K562 (cell line): ENCODE data around the gene GCDH. TPM values are rescaled to one million over a fixed set of nuclear protein-coding genes. Genes with fewer than 3 reads are reported as not detected.
"Not testable (repeated sequence)": the region's sequence is repeated elsewhere in the genome, so short reads cannot be mapped to it uniquely, and the experiment has no call there.

ENCODE experiments used
- BCOR ChIP-seq: fragments of 450-650 bp; IDR thresholded peaks from 2 replicates; pipeline ENCODE4 v1.6.1; 2016
- BRD9 ChIP-seq: fragments of 450-650 bp; IDR thresholded peaks from 2 replicates; pipeline ENCODE4 v1.6.1; 2018; ENCODE audit warnings: low read depth; ENCODE audit not compliant: partially characterized antibody
- CBFA2T3 ChIP-seq: fragments of 450-650 bp; IDR thresholded peaks from 2 replicates; pipeline ENCODE4 v1.6.1; 2017
- CC2D1A ChIP-seq: fragments of 450-650 bp; IDR thresholded peaks from 2 replicates; pipeline ENCODE4 v1.6.1; 2017; ENCODE audit warnings: mild to moderate bottlenecking
- CSDE1 ChIP-seq, 2 experiments: fragments of 450-650 bp; IDR thresholded peaks; 2 replicates each; pipeline ENCODE4 v1.6.1; 2016; ENCODE audit warnings: mild to moderate bottlenecking in 1 of 2
- EP400 ChIP-seq: fragments of 450-650 bp; IDR thresholded peaks from 2 replicates; pipeline ENCODE4 v1.6.1; 2017; ENCODE audit warnings: antibody characterized with exemption, mild to moderate bottlenecking, moderate library complexity
- ETV5 ChIP-seq: sonication (generic); formaldehyde crosslinking; IDR thresholded peaks from 2 replicates; pipeline ENCODE4 v1.4.0; 2020; ENCODE audit warnings: low read depth, mild to moderate bottlenecking, missing genetic modification reagents
- GABPB2 ChIP-seq: fragments of 250-450 bp; sonication (Bioruptor Pico); conservative IDR thresholded peaks from 2 replicates; pipeline ENCODE4 v1.5.1; 2021; ENCODE audit warnings: mild to moderate bottlenecking
- HBP1 ChIP-seq: fragments of 450-650 bp; formaldehyde crosslinking; IDR thresholded peaks from 2 replicates; pipeline ENCODE4 v1.4.0; 2022; ENCODE audit warnings: missing genetic modification characterization
- HDAC1 ChIP-seq, 2 experiments: fragments of 450-650 bp; IDR thresholded peaks; 2 replicates each; pipeline ENCODE4 v1.6.1; 2016 to 2017; ENCODE audit warnings: inconsistent platforms in 1 of 2, mild to moderate bottlenecking in 1 of 2, moderate library complexity in 1 of 2
- HDAC2 ChIP-seq: fragments of 450-650 bp; IDR thresholded peaks from 2 replicates; pipeline ENCODE4 v1.6.1; 2016; ENCODE audit warnings: mild to moderate bottlenecking
- LARP7 ChIP-seq: fragments of 450-650 bp; IDR thresholded peaks from 2 replicates; pipeline ENCODE4 v1.6.1; 2016
- MCM7 ChIP-seq, 2 experiments: fragments of 450-650 bp; IDR thresholded peaks; 2 replicates each; pipeline ENCODE4 v1.6.1; 2016 to 2018
- MEF2D ChIP-seq: conservative IDR thresholded peaks from 2 replicates; pipeline ENCODE4 v1.6.1; 2016; ENCODE audit warnings: low read depth, missing genetic modification characterization, missing compliant biosample characterization
- MIER1 ChIP-seq: fragments of 450-650 bp; IDR thresholded peaks from 2 replicates; pipeline ENCODE4 v1.6.1; 2016; ENCODE audit warnings: antibody characterized with exemption, mild to moderate bottlenecking, low read depth
- NBN ChIP-seq: fragments of 450-650 bp; IDR thresholded peaks from 2 replicates; pipeline ENCODE4 v1.6.1; 2016; ENCODE audit warnings: low read depth, mild to moderate bottlenecking
- NFATC3 ChIP-seq: fragments of 450-650 bp; IDR thresholded peaks from 2 replicates; pipeline ENCODE4 v1.6.1; 2017; ENCODE audit warnings: mild to moderate bottlenecking
- NFIC ChIP-seq: fragments of 450-650 bp; IDR thresholded peaks from 2 replicates; pipeline ENCODE4 v1.6.1; 2017; ENCODE audit warnings: mild to moderate bottlenecking, inconsistent platforms
- PHB2 ChIP-seq: fragments of 450-650 bp; IDR thresholded peaks from 2 replicates; pipeline ENCODE4 v1.6.1; 2017; ENCODE audit warnings: low read depth
- POLR2B ChIP-seq: fragments of 450-650 bp; IDR thresholded peaks from 2 replicates; pipeline ENCODE4 v1.6.1; 2018; ENCODE audit warnings: low read depth; ENCODE audit not compliant: partially characterized antibody
- RAD21 ChIP-seq, 2 experiments: fragments of 250-450 bp in 1 of 2; fragments of 450-650 bp in 1 of 2; sonication (Bioruptor Pico) in 1 of 2; formaldehyde crosslinking in 1 of 2; IDR thresholded peaks in 1 of 2; conservative IDR thresholded peaks in 1 of 2; 2 replicates each; pipeline versions ENCODE4 v1.4.0 to v1.8.0; 2020 to 2022; ENCODE audit warnings: mild to moderate bottlenecking in 2 of 2, moderate library complexity in 1 of 2
- ZBTB2 ChIP-seq: fragments of 450-650 bp; IDR thresholded peaks from 2 replicates; pipeline ENCODE4 v1.6.1; 2016; ENCODE audit warnings: antibody characterized with exemption
- polyA plus RNA-seq, 8 experiments: library from polyadenylated mRNA; depleted of rRNA in 4 of 8; stranded (reverse) in 5 of 8; unstranded in 3 of 8; fragments of >200 nt; fragmentation: Nextera tagmentation in 2 of 8; fragmentation: Illumina TruSeq in 1 of 8; extraction: Ambion mirVana in 2 of 8; extraction: Trizol in 1 of 8; gene quantifications; 2 replicates each; pipeline versions ENCODE4 v1.2.1 to v1.2.3, GENCODE V29; 2011 to 2014; ENCODE audit warnings: inconsistent platforms in 1 of 8, missing spikeins in 1 of 8
- total RNA-seq, 7 experiments: library from RNA; depleted of rRNA in 6 of 7; stranded (reverse); fragments of >200 nt in 6 of 7; fragmentation: Illumina TruSeq in 2 of 7; extraction: Trizol in 2 of 7; gene quantifications; 2 replicates each; pipeline versions ENCODE4 v1.2.1 to v1.2.3, GENCODE V29; 2011 to 2021; ENCODE audit warnings: low replicate concordance in 1 of 7
- TF ChIP-seq, protein P1 (sequence below), 2 experiments: fragments of 450-650 bp; IDR thresholded peaks; 2 replicates each; pipeline ENCODE4 v1.6.1; 2016
- TF ChIP-seq, protein P2 (sequence below), 2 experiments: IDR thresholded peaks in 1 of 2; conservative IDR thresholded peaks in 1 of 2; 2 replicates each; pipeline ENCODE4 v1.6.1; 2016; ENCODE audit warnings: low read depth in 2 of 2, mild to moderate bottlenecking in 1 of 2, missing compliant biosample characterization in 1 of 2, missing genetic modification characterization in 1 of 2, moderate library complexity in 1 of 2

Gene GCDH
- total and polyA plus RNA-seq, 9 of the 15 experiments (the other 6 are each of a cell fraction or from before 2014, with no cell fraction given), result 2.9 to 50.8 (median 19.1) TPM

GRCh38 chr19:12890299-12890786, 617 bp upstream of the GCDH start (continued):
- 0 out of 2 replicates have a peak, but pooled peaks have one; percentile 49 for TF ChIP-seq MEF2D
- peak; percentile 81 for TF ChIP-seq NBN
- TF ChIP-seq CBFA2T3, result 0 out of 2 replicates have a peak, but pooled peaks have one; percentile 35
- peak in 1 of 2 experiments; percentile 15; a peak in 3 of 4 replicates for TF ChIP-seq RAD21 (CRISPR knock-in tag; conservative IDR thresholded peaks at IDR 0.05 in 1 of 2, IDR thresholded peaks at IDR 0.05 in 1 of 2)
- peak; percentile 7; the same call in 1 of the 2 replicates for TF ChIP-seq ETV5 (CRISPR knock-in tag)
- TF ChIP-seq LARP7, result peak; percentile 98
- TF ChIP-seq HDAC2, result peak; percentile 8
- peak; percentile 59; the same call in 1 of the 2 replicates for TF ChIP-seq CC2D1A
- TF ChIP-seq HDAC1 (IDR thresholded peaks at IDR 0.05), result peak in 1 of 2 experiments; percentile 98; a peak in 3 of 4 replicates
- peak; percentile 77 for TF ChIP-seq EP400
- TF ChIP-seq, protein P1, sequence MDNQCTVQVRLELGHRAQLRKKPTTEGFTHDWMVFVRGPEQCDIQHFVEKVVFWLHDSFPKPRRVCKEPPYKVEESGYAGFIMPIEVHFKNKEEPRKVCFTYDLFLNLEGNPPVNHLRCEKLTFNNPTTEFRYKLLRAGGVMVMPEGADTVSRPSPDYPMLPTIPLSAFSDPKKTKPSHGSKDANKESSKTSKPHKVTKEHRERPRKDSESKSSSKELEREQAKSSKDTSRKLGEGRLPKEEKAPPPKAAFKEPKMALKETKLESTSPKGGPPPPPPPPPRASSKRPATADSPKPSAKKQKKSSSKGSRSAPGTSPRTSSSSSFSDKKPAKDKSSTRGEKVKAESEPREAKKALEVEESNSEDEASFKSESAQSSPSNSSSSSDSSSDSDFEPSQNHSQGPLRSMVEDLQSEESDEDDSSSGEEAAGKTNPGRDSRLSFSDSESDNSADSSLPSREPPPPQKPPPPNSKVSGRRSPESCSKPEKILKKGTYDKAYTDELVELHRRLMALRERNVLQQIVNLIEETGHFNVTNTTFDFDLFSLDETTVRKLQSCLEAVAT (IDR thresholded peaks at IDR 0.05), result peak; percentile 88 to 95
- peak; percentile 81 for TF ChIP-seq BCOR
- peak; percentile 70; the same call in 1 of the 2 replicates for TF ChIP-seq ZBTB2
- TF ChIP-seq NFIC, result peak; percentile 14; the same call in 1 of the 2 replicates
- TF ChIP-seq HBP1 (CRISPR knock-in tag), result peak; percentile 93
- TF ChIP-seq NFATC3, result peak; percentile 68; the same call in 1 of the 2 replicates
- peak in 1 of 2 experiments; percentile 68; a peak in 1 of 4 replicates for TF ChIP-seq MCM7 (IDR thresholded peaks at IDR 0.05)
- TF ChIP-seq POLR2B, result peak; percentile 66
- 0 out of 4 replicates have a peak, but pooled peaks of 1 of the 2 experiments have one; percentile 70 for TF ChIP-seq CSDE1 (IDR thresholded peaks at IDR 0.05)
- TF ChIP-seq MIER1, result 0 out of 2 replicates have a peak, but pooled peaks have one; percentile 57
- peak; percentile 71; the same call in 1 of the 2 replicates for TF ChIP-seq PHB2
- TF ChIP-seq, protein P2, sequence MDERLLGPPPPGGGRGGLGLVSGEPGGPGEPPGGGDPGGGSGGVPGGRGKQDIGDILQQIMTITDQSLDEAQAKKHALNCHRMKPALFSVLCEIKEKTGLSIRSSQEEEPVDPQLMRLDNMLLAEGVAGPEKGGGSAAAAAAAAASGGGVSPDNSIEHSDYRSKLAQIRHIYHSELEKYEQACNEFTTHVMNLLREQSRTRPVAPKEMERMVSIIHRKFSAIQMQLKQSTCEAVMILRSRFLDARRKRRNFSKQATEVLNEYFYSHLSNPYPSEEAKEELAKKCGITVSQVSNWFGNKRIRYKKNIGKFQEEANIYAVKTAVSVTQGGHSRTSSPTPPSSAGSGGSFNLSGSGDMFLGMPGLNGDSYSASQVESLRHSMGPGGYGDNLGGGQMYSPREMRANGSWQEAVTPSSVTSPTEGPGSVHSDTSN (CRISPR knock-in tag; IDR thresholded peaks at IDR 0.05; ENCODE audit: low read depth), result not testable (repeated sequence)
- TF ChIP-seq, protein P2 (tag; conservative IDR thresholded peaks at IDR 0.05; ENCODE audit: low read depth), result 0 out of 2 replicates have a peak, but pooled peaks have one; percentile 5
- TF ChIP-seq BRD9, result peak; percentile 86
- TF ChIP-seq GABPB2 (CRISPR knock-in tag), result 0 out of 2 replicates have a peak, but pooled peaks have one; percentile 37
